NCI-H69 (cell line): Measurements from ENCODE around the gene TKT.
"Not testable (repeated sequence)": the region's sequence is repeated elsewhere in the genome, so short reads cannot be mapped to it uniquely, and the experiment has no call there.

Experiments used
- DNase-seq: peaks from one replicate; lab custom pipeline; 2025; lab: John Stamatoyannopoulos, UW

Gene TKT

GRCh38 chr3:53260286-53260785, 4.5 kb upstream of the TKT start:
- no peak for DNase-seq

- no peak for DNase-seq
Observed at GRCh38 chr3:53259427-53260259, 3.8 kb upstream of the TKT start.

- no peak for DNase-seq
Observed at GRCh38 chr3:53258600-53259426, 3.0 kb upstream of the TKT start.

GRCh38 chr3:53257465-53257864, 1.6 kb upstream of the TKT start:
- DNase-seq: no peak

- no peak for DNase-seq
Observed at GRCh38 chr3:53256704-53257055, 858 bp upstream of the TKT start.

- DNase-seq: peak; percentile 81
Observed at GRCh38 chr3:53255423-53255774, 423 bp downstream of the TKT start.

- peak; percentile 79 for DNase-seq
Observed at GRCh38 chr3:53254509-53255422, 1.1 kb downstream of the TKT start.

GRCh38 chr3:53253707-53254508, 1.9 kb downstream of the TKT start:
- DNase-seq: no peak

- not testable (repeated sequence) for DNase-seq
Observed at GRCh38 chr3:53252947-53253322, 2.9 kb downstream of the TKT start.

- DNase-seq: no peak
Observed at GRCh38 chr3:53252096-53252946, 3.5 kb downstream of the TKT start.

GRCh38 chr3:53250881-53251605, 4.8 kb downstream of the TKT start:
- no peak for DNase-seq

GRCh38 chr3:53250453-53250852, 5.4 kb downstream of the TKT start:
- DNase-seq: no peak

- DNase-seq: no peak
Observed at GRCh38 chr3:53248161-53248560, 7.7 kb downstream of the TKT start.

- no peak for DNase-seq
Observed at GRCh38 chr3:53247619-53248018, 8.2 kb downstream of the TKT start.

- DNase-seq: no peak
Observed at GRCh38 chr3:53244271-53244670, 11.6 kb downstream of the TKT start.

GRCh38 chr3:53243785-53244184, 12.0 kb downstream of the TKT start:
- DNase-seq: no peak

GRCh38 chr3:53243165-53243564, 12.7 kb downstream of the TKT start:
- peak; percentile 88 for DNase-seq

GRCh38 chr3:53242642-53243041, 13.2 kb downstream of the TKT start:
- DNase-seq: no peak

- no peak for DNase-seq
Observed at GRCh38 chr3:53242155-53242554, 13.7 kb downstream of the TKT start.
